Stomach (tissue), 4 donors: ENCODE measurements around the gene GRHL3.

ENCODE experiments used
- EP300 ChIP-seq: sonication (generic); formaldehyde crosslinking; IDR thresholded peaks from one replicate; pipeline ENCODE4 v1.6.1; 2017; ENCODE audit warnings: antibody characterized with exemption
- TF ChIP-seq, protein P1 (sequence below), 7 experiments: fragments of 450-650 bp in 4 of 7; fragments of 200-600 bp in 3 of 7; sonication (generic) in 3 of 7; IDR thresholded peaks; one replicate each; pipeline ENCODE4 v1.5.1; 2016 to 2019; ENCODE audit warnings: antibody characterized with exemption in 7 of 7, control low read depth in 2 of 7, mild to moderate bottlenecking in 1 of 7

GRCh38 chr1:24301785-24302175, 17.4 kb upstream of the GRHL3 start:
- TF ChIP-seq EP300: no peak
- TF ChIP-seq, protein P1, sequence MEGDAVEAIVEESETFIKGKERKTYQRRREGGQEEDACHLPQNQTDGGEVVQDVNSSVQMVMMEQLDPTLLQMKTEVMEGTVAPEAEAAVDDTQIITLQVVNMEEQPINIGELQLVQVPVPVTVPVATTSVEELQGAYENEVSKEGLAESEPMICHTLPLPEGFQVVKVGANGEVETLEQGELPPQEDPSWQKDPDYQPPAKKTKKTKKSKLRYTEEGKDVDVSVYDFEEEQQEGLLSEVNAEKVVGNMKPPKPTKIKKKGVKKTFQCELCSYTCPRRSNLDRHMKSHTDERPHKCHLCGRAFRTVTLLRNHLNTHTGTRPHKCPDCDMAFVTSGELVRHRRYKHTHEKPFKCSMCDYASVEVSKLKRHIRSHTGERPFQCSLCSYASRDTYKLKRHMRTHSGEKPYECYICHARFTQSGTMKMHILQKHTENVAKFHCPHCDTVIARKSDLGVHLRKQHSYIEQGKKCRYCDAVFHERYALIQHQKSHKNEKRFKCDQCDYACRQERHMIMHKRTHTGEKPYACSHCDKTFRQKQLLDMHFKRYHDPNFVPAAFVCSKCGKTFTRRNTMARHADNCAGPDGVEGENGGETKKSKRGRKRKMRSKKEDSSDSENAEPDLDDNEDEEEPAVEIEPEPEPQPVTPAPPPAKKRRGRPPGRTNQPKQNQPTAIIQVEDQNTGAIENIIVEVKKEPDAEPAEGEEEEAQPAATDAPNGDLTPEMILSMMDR (IDR thresholded peaks at IDR 0.05): no peak
